Type B pancreatic cell (in vitro differentiated cells): ENCODE results near the gene USF1. TPM values are rescaled to one million over a fixed set of nuclear protein-coding genes. Genes with fewer than 3 reads are reported as not detected.
"Not testable (repeated sequence)": the region's sequence is repeated elsewhere in the genome, so short reads cannot be mapped to it uniquely, and the experiment has no call there.

Experiments used
- DNase-seq: peaks from one replicate; pipeline ENCODE4 v3.0.0; 2021; ENCODE audit warnings: mixed read lengths; ENCODE audit not compliant: unreplicated experiment; ENCODE audit errors: extremely low spot score
- H3K27ac Mint-ChIP-seq: 2 replicates; pipeline ENCODE4 v1.8.0; 2021; ENCODE audit warnings: mild to moderate bottlenecking, mixed read lengths
- H3K27me3 Mint-ChIP-seq: 2 replicates; pipeline ENCODE4 v1.8.0; 2021; ENCODE audit warnings: mixed read lengths
- H3K36me3 Mint-ChIP-seq: 2 replicates; pipeline ENCODE4 v1.8.0; 2021; ENCODE audit warnings: mixed read lengths
- H3K4me1 Mint-ChIP-seq: one replicate; pipeline ENCODE4 v1.8.0; 2021; ENCODE audit warnings: mixed read lengths; ENCODE audit not compliant: unreplicated experiment
- H3K4me3 Mint-ChIP-seq: 2 replicates; pipeline ENCODE4 v1.8.0; 2021; ENCODE audit warnings: mild to moderate bottlenecking, mixed read lengths
- H3K9me3 Mint-ChIP-seq: 2 replicates; pipeline ENCODE4 v1.8.0; 2021; ENCODE audit warnings: mixed read lengths
- CTCF ChIP-seq: fragments of 200-600 bp; sonication (generic); conservative IDR thresholded peaks from 2 replicates; pipeline ENCODE4 v1.5.0; 2021; ENCODE audit warnings: antibody characterized with exemption, mild to moderate bottlenecking
- total RNA-seq: library from RNA; stranded (reverse); gene quantifications from 2 replicates; pipeline ENCODE4 v1.2.1, GENCODE V29; 2021; ENCODE audit warnings: low replicate concordance

Gene USF1
- total RNA-seq, 1 donor from 2014 or later = 79.1 TPM

GRCh38 chr1:161032409-161032808 is 13.4 kb downstream of the USF1 start:
- Mint-ChIP-seq H3K4me3 (no peak overlapping the region), H3K27me3 (no peaks in the 10 kb centered on the region), H3K4me1 (peaks cover 7% of the 10 kb centered on the region), H3K36me3 (peaks cover 13% of the 10 kb centered on the region), H3K27ac (peak overlapping the region; percentile 26), H3K9me3 (no peaks in the 10 kb centered on the region)
- DNase-seq = no peak
- no peak for TF ChIP-seq CTCF

- H3K27me3 Mint-ChIP-seq = no peaks in the 10 kb centered on the region
- H3K9me3 Mint-ChIP-seq = no peaks in the 10 kb centered on the region
- DNase-seq = no peak
- TF ChIP-seq CTCF = no peak
- peaks cover 5% of the 10 kb centered on the region for H3K4me1 Mint-ChIP-seq
- peak overlapping the region; percentile 37 for H3K4me3 Mint-ChIP-seq
- peak overlapping the region; percentile 39 for H3K27ac Mint-ChIP-seq
- peaks cover 13% of the 10 kb centered on the region for H3K36me3 Mint-ChIP-seq
These were observed 13.9 kb downstream of the USF1 start for GRCh38 chr1:161031874-161032273.

- not testable (repeated sequence) for H3K4me1 Mint-ChIP-seq, H3K9me3 Mint-ChIP-seq, DNase-seq, H3K4me3 Mint-ChIP-seq, H3K27ac Mint-ChIP-seq, H3K27me3 Mint-ChIP-seq
- H3K36me3 Mint-ChIP-seq = peaks cover 13% of the 10 kb centered on the region
These were observed 16.3 kb downstream of the USF1 start for GRCh38 chr1:161029466-161029865.

- H3K4me3 Mint-ChIP-seq, DNase-seq, H3K36me3 Mint-ChIP-seq, H3K27ac Mint-ChIP-seq, H3K27me3 Mint-ChIP-seq, H3K4me1 Mint-ChIP-seq, H3K9me3 Mint-ChIP-seq: not testable (repeated sequence)
These were observed 18.8 kb downstream of the USF1 start for GRCh38 chr1:161026954-161027353.

- H3K36me3 Mint-ChIP-seq, H3K9me3 Mint-ChIP-seq, DNase-seq: not testable (repeated sequence)
- Mint-ChIP-seq H3K27me3 (peaks cover 50% of the 10 kb centered on the region), H3K4me3 (peak overlapping the region; percentile 93), H3K27ac (peak overlapping the region; percentile 98), H3K4me1 (peaks cover 24% of the 10 kb centered on the region)
These were observed 23.3 kb downstream of the USF1 start for GRCh38 chr1:161022432-161022831.

- H3K4me3 Mint-ChIP-seq = peak overlapping the region; percentile 93
- DNase-seq = no peak
- peaks cover 4% of the 10 kb centered on the region for H3K36me3 Mint-ChIP-seq
- no peak for TF ChIP-seq CTCF
- peaks cover 24% of the 10 kb centered on the region for H3K4me1 Mint-ChIP-seq
- peak overlapping the region; percentile 98 for H3K27ac Mint-ChIP-seq
- H3K9me3 Mint-ChIP-seq = no peaks in the 10 kb centered on the region
- peaks cover 53% of the 10 kb centered on the region for H3K27me3 Mint-ChIP-seq
These were observed 23.8 kb downstream of the USF1 start for GRCh38 chr1:161021970-161022353.

GRCh38 chr1:161021165-161021969 is 24.4 kb downstream of the USF1 start:
- peaks cover 8% of the 10 kb centered on the region for H3K36me3 Mint-ChIP-seq
- DNase-seq = peak; percentile 88
- no peak for TF ChIP-seq CTCF
- peak overlapping the region; percentile 93 for H3K4me3 Mint-ChIP-seq
- peak overlapping the region; percentile 98 for H3K27ac Mint-ChIP-seq
- H3K27me3 Mint-ChIP-seq = peaks cover 53% of the 10 kb centered on the region
- no peaks in the 10 kb centered on the region for H3K9me3 Mint-ChIP-seq
- peaks cover 24% of the 10 kb centered on the region for H3K4me1 Mint-ChIP-seq
